AG09319 (cell line): ENCODE results near the gene PAPPA.

ENCODE experiments used
- DNase-seq: peaks from one replicate; pipeline ENCODE4 v3.0.0-alpha.2; 2010; ENCODE audit warnings: low read depth; ENCODE audit errors: extremely low read depth
- TF ChIP-seq, protein P1 (sequence below): IDR thresholded peaks from 2 replicates; pipeline ENCODE4 v1.5.1; 2011; ENCODE audit warnings: low read depth, mild to moderate bottlenecking, inconsistent platforms, low read length, moderate library complexity

The PAPPA gene

GRCh38 chr9:116303270-116303669 lies 149.7 kb downstream of the PAPPA start:
- TF ChIP-seq, protein P1, sequence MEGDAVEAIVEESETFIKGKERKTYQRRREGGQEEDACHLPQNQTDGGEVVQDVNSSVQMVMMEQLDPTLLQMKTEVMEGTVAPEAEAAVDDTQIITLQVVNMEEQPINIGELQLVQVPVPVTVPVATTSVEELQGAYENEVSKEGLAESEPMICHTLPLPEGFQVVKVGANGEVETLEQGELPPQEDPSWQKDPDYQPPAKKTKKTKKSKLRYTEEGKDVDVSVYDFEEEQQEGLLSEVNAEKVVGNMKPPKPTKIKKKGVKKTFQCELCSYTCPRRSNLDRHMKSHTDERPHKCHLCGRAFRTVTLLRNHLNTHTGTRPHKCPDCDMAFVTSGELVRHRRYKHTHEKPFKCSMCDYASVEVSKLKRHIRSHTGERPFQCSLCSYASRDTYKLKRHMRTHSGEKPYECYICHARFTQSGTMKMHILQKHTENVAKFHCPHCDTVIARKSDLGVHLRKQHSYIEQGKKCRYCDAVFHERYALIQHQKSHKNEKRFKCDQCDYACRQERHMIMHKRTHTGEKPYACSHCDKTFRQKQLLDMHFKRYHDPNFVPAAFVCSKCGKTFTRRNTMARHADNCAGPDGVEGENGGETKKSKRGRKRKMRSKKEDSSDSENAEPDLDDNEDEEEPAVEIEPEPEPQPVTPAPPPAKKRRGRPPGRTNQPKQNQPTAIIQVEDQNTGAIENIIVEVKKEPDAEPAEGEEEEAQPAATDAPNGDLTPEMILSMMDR, result no peak

GRCh38 chr9:116303886-116304538 lies 150.4 kb downstream of the PAPPA start:
- DNase-seq, result no peak
- TF ChIP-seq, protein P1, result no peak

More at GRCh38 chr9:116303270-116303669, 149.7 kb downstream of the PAPPA start:
- no peak for DNase-seq

GRCh38 chr9:116304761-116305160 lies 151.2 kb downstream of the PAPPA start:
- no peak for DNase-seq
- TF ChIP-seq, protein P1, result no peak

- no peak for DNase-seq
- TF ChIP-seq, protein P1, result no peak
Observed at GRCh38 chr9:116308076-116308475, 154.5 kb downstream of the PAPPA start.

DNA sequence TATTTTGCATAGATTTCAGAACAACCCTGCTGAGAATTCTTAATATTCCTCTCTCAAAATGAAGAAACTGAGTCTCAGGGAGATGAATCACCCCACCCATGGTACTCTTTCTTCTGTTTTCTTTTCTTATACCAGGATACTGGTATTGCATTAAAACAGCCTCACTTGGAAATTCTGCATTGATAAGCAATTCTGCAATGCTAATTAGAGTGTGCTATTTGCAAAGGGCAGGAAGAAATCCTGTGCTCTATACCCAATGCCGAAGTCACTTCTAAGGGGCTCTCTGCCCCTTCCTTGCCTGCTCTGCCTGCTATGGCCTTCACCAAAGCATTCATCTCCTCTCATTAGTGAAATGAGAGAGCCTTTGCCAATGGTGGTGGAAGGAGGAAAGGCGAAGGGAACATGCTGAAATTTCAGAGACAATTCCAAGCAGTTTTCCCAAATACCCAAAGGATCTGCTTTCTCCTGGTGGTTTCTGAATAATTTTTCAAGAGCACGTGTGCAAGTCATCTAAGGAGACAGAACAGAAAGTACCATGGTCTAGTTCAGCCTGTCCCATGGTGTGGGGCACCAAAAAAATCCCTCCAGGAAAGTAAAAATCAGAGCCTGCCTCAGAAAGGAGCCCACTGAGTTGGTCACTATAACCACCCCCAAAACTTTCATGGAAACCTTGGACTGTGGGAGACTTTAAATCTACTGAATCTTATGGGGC lies 156.5 kb downstream of the PAPPA start:
- TF ChIP-seq, protein P1, result no peak

GRCh38 chr9:116312221-116312620 lies 158.6 kb downstream of the PAPPA start:
- no peak for DNase-seq
- TF ChIP-seq, protein P1, result no peak

More for the DNA sequence above, 156.5 kb downstream of the PAPPA start:
- no peak for DNase-seq

DNA sequence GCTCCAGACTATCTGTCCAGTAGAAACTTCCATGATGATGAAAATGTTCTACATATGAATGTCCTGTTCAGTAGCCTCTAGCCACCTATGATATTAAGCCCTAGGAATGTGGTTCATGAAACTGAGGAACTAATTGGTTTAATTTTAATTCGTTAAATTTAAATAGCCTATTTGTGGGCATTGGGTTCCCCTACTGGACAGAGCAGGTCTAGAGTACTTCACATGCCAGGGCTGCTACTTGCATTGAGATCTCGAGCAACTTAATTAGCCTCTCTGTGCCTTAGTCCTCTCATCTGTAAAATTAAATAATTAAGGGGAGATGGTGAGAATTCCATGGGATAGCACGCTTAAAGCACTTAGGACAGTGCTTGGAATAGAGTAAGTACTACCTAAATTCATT lies 160.0 kb downstream of the PAPPA start:
- DNase-seq, result no peak
- TF ChIP-seq, protein P1, result no peak; the same call in 1 of the 2 replicates
